HEK293 (cell line): ENCODE measurements around the gene GRN.
A peak's percentile ranks its signal among the peaks of the same experiment; 100 is the strongest.

ENCODE experiments used
- EGR2 ChIP-seq: fragments of 450-650 bp; formaldehyde crosslinking; IDR thresholded peaks from 2 replicates; pipeline ENCODE4 v1.5.1; 2016; ENCODE audit warnings: low read depth, missing biosample characterization, missing genetic modification characterization
- GFI1B ChIP-seq: fragments of 450-650 bp; formaldehyde crosslinking; IDR thresholded peaks from 2 replicates; pipeline ENCODE4 v1.5.1; 2016; ENCODE audit warnings: missing biosample characterization, missing genetic modification characterization
- GLIS1 ChIP-seq: fragments of 450-650 bp; formaldehyde crosslinking; IDR thresholded peaks from 2 replicates; pipeline ENCODE4 v1.5.1; 2016; ENCODE audit warnings: missing biosample characterization, missing genetic modification characterization
- HOXA7 ChIP-seq: sonication (generic); formaldehyde crosslinking; IDR thresholded peaks from 2 replicates; pipeline ENCODE4 v1.8.1; 2022; ENCODE audit warnings: missing genetic modification reagents, borderline replicate concordance
- KLF10 ChIP-seq: fragments of 450-650 bp; IDR thresholded peaks from 2 replicates; pipeline ENCODE4 v1.5.1; 2018; ENCODE audit warnings: missing biosample characterization, mild to moderate bottlenecking, missing genetic modification characterization
- KLF8 ChIP-seq: fragments of 450-650 bp; formaldehyde crosslinking; IDR thresholded peaks from 2 replicates; pipeline ENCODE4 v1.5.1; 2016; ENCODE audit warnings: missing biosample characterization, missing genetic modification characterization
- PRDM10 ChIP-seq: fragments of 450-650 bp; formaldehyde crosslinking; IDR thresholded peaks from 2 replicates; pipeline ENCODE4 v1.5.1; 2016; ENCODE audit warnings: missing biosample characterization, missing genetic modification characterization
- WT1 ChIP-seq: fragments of 450-650 bp; formaldehyde crosslinking; IDR thresholded peaks from 2 replicates; pipeline ENCODE4 v1.5.1; 2016; ENCODE audit warnings: missing biosample characterization, missing genetic modification characterization
- YY1 ChIP-seq: fragments of 450-650 bp; formaldehyde crosslinking; IDR thresholded peaks from 2 replicates; pipeline ENCODE4 v1.5.1; 2018; ENCODE audit warnings: missing biosample characterization, missing genetic modification characterization
- ZBTB1 ChIP-seq: fragments of 450-650 bp; formaldehyde crosslinking; IDR thresholded peaks from 2 replicates; pipeline ENCODE4 v1.5.1; 2016; ENCODE audit warnings: missing biosample characterization, missing genetic modification characterization
- ZBTB17 ChIP-seq: fragments of 450-650 bp; formaldehyde crosslinking; IDR thresholded peaks from 2 replicates; pipeline ENCODE4 v1.5.1; 2016; ENCODE audit warnings: missing biosample characterization, missing genetic modification characterization
- ZBTB49 ChIP-seq: fragments of 450-650 bp; formaldehyde crosslinking; IDR thresholded peaks from 2 replicates; pipeline ENCODE4 v1.5.1; 2016; ENCODE audit warnings: missing biosample characterization, missing genetic modification characterization, low read depth
- ZBTB8A ChIP-seq: fragments of 450-650 bp; formaldehyde crosslinking; IDR thresholded peaks from 2 replicates; pipeline ENCODE4 v1.5.1; 2016; ENCODE audit warnings: missing biosample characterization, missing genetic modification characterization
- ZNF155 ChIP-seq: fragments of 450-650 bp; formaldehyde crosslinking; IDR thresholded peaks from 2 replicates; pipeline ENCODE4 v1.5.1; 2016; ENCODE audit warnings: missing biosample characterization, missing genetic modification characterization
- ZNF16 ChIP-seq: fragments of 450-650 bp; formaldehyde crosslinking; IDR thresholded peaks from 2 replicates; pipeline ENCODE4 v1.5.1; 2016; ENCODE audit warnings: low read depth, missing biosample characterization, missing genetic modification characterization
- ZNF2 ChIP-seq: fragments of 450-650 bp; formaldehyde crosslinking; IDR thresholded peaks from 2 replicates; pipeline ENCODE4 v1.5.1; 2016; ENCODE audit warnings: missing biosample characterization, missing genetic modification characterization
- ZNF239 ChIP-seq: fragments of 450-650 bp; formaldehyde crosslinking; IDR thresholded peaks from 2 replicates; pipeline ENCODE4 v1.5.1; 2016; ENCODE audit warnings: missing biosample characterization, missing genetic modification characterization
- ZNF248 ChIP-seq: fragments of 450-650 bp; formaldehyde crosslinking; IDR thresholded peaks from 2 replicates; pipeline ENCODE4 v1.5.1; 2017; ENCODE audit warnings: missing biosample characterization, missing genetic modification characterization
- ZNF302 ChIP-seq: fragments of 450-650 bp; formaldehyde crosslinking; IDR thresholded peaks from 2 replicates; pipeline ENCODE4 v1.5.1; 2016; ENCODE audit warnings: missing biosample characterization, missing genetic modification characterization, low read depth
- ZNF398 ChIP-seq: fragments of 450-650 bp; formaldehyde crosslinking; IDR thresholded peaks from 2 replicates; pipeline ENCODE4 v1.5.1; 2017; ENCODE audit warnings: missing biosample characterization, missing genetic modification characterization
- ZNF426 ChIP-seq: fragments of 450-650 bp; formaldehyde crosslinking; IDR thresholded peaks from 2 replicates; pipeline ENCODE4 v1.5.1; 2017; ENCODE audit warnings: missing biosample characterization, missing genetic modification characterization, mild to moderate bottlenecking, inconsistent platforms, moderate library complexity
- ZNF600 ChIP-seq: fragments of 450-650 bp; formaldehyde crosslinking; IDR thresholded peaks from 2 replicates; pipeline ENCODE4 v1.5.1; 2016; ENCODE audit warnings: missing biosample characterization, missing genetic modification characterization
- ZNF610 ChIP-seq: fragments of 450-650 bp; formaldehyde crosslinking; IDR thresholded peaks from 2 replicates; pipeline ENCODE4 v1.5.1; 2016; ENCODE audit warnings: missing biosample characterization, missing genetic modification characterization, borderline replicate concordance
- ZNF623 ChIP-seq: fragments of 450-650 bp; formaldehyde crosslinking; IDR thresholded peaks from 2 replicates; pipeline ENCODE4 v1.5.1; 2016; ENCODE audit warnings: missing biosample characterization, missing genetic modification characterization
- ZNF629 ChIP-seq: fragments of 450-650 bp; formaldehyde crosslinking; IDR thresholded peaks from 2 replicates; pipeline ENCODE4 v1.5.1; 2017; ENCODE audit warnings: missing biosample characterization, missing genetic modification characterization
- ZNF654 ChIP-seq: fragments of 450-650 bp; formaldehyde crosslinking; IDR thresholded peaks from 2 replicates; pipeline ENCODE4 v1.5.1; 2016; ENCODE audit warnings: low read depth, missing biosample characterization, missing genetic modification characterization
- ZNF658 ChIP-seq: fragments of 450-650 bp; formaldehyde crosslinking; IDR thresholded peaks from 2 replicates; pipeline ENCODE4; 2016; ENCODE audit warnings: missing biosample characterization, missing genetic modification characterization
- ZNF660 ChIP-seq: fragments of 450-650 bp; IDR thresholded peaks from 2 replicates; pipeline ENCODE4 v1.5.1; 2018; ENCODE audit warnings: missing biosample characterization, mild to moderate bottlenecking, missing genetic modification characterization
- ZNF76 ChIP-seq: fragments of 450-650 bp; formaldehyde crosslinking; IDR thresholded peaks from 2 replicates; pipeline ENCODE4; 2016; ENCODE audit warnings: low read depth, missing biosample characterization, missing genetic modification characterization, borderline replicate concordance
- ZNF843 ChIP-seq: fragments of 450-650 bp; formaldehyde crosslinking; IDR thresholded peaks from 2 replicates; pipeline ENCODE4 v1.5.1; 2016; ENCODE audit warnings: missing biosample characterization, missing genetic modification characterization
- ZSCAN30 ChIP-seq: fragments of 450-650 bp; IDR thresholded peaks from 2 replicates; pipeline ENCODE4 v1.5.1; 2018; ENCODE audit warnings: missing biosample characterization, mild to moderate bottlenecking, missing genetic modification characterization, moderate library complexity
- ZXDB ChIP-seq: fragments of 450-650 bp; formaldehyde crosslinking; IDR thresholded peaks from 2 replicates; pipeline ENCODE4 v1.5.1; 2016; ENCODE audit warnings: missing biosample characterization, missing genetic modification characterization
- TF ChIP-seq, protein P1 (sequence below): fragments of 450-650 bp; formaldehyde crosslinking; IDR thresholded peaks from 2 replicates; pipeline ENCODE4 v1.5.1; 2017; ENCODE audit warnings: missing biosample characterization, missing genetic modification characterization

Gene GRN

DNA sequence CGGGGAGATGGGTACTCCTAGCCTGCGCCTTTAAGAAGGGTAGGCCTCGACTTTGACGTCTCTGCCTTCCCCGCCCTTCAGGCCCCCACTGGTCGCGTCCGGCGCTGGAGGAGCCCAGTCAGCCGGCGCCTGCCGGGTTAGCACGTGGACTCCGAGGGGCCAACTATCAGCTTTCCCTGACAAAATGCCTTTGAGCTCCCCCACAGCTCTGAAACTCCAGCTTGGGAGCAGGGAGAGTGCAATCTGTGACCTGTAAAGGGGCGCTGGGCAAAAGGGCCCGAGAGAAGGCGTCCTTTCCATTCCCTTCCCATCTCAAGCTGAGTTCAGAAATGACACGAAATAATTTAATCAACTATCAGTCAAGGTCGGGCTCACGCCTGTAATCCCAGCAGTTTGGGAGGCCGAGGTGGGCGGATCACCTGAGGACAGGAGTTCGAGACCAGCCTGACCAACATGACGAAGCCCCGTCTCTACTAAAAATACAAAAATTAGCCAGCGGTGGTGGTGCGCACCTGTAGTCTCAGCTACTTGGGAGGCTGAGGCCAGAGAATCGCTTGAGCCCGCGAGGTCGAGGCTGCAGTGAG lies 18.1 kb upstream of the GRN start (continued):
- TF ChIP-seq KLF10 (tag by site-specific recombination) (peak; percentile 37; the same call in 1 of the 2 replicates), EGR2 (tag by site-specific recombination) (no peak; the same call in 1 of the 2 replicates), WT1 (tag by site-specific recombination) (no peak), ZNF302 (tag by site-specific recombination) (no peak), ZNF76 (tag by site-specific recombination) (no peak), ZBTB49 (no peak), ZNF155 (no peak), ZNF248 (tag by site-specific recombination) (no peak), ZNF239 (tag by site-specific recombination) (no peak), PRDM10 (tag by site-specific recombination) (peak; percentile 90), ZNF600 (tag by site-specific recombination) (no peak), ZBTB1 (tag by site-specific recombination) (no peak), GFI1B (tag by site-specific recombination) (no peak), ZNF843 (tag by site-specific recombination) (no peak), KLF8 (tag by site-specific recombination) (peak; percentile 53; the same call in 1 of the 2 replicates), ZXDB (tag by site-specific recombination) (peak; percentile 14; the same call in 1 of the 2 replicates), ZNF660 (tag by site-specific recombination) (peak; percentile 53; the same call in 1 of the 2 replicates), ZNF654 (no peak), ZSCAN30 (tag by site-specific recombination) (no peak), ZNF426 (tag by site-specific recombination) (no peak), ZNF658 (tag by site-specific recombination) (no peak), ZNF398 (tag by site-specific recombination) (no peak), YY1 (no peak), ZBTB8A (peak; percentile 98), ZNF16 (tag by site-specific recombination) (0 out of 2 replicates have a peak, but pooled peaks have one; percentile 23), ZNF629 (peak; percentile 38; the same call in 1 of the 2 replicates), ZNF623 (tag by site-specific recombination) (no peak), ZBTB17 (0 out of 2 replicates have a peak, but pooled peaks have one; percentile 43), HOXA7 (no peak), ZNF610 (no peak), ZNF2 (tag by site-specific recombination) (no peak), GLIS1 (tag by site-specific recombination) (peak; percentile 86)
- TF ChIP-seq, protein P1, sequence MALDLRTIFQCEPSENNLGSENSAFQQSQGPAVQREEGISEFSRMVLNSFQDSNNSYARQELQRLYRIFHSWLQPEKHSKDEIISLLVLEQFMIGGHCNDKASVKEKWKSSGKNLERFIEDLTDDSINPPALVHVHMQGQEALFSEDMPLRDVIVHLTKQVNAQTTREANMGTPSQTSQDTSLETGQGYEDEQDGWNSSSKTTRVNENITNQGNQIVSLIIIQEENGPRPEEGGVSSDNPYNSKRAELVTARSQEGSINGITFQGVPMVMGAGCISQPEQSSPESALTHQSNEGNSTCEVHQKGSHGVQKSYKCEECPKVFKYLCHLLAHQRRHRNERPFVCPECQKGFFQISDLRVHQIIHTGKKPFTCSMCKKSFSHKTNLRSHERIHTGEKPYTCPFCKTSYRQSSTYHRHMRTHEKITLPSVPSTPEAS (tag by site-specific recombination) = no peak
